Tibial nerve (tissue), 4 donors: ENCODE measurements around the gene EYA2. TPM values are rescaled to one million over a fixed set of nuclear protein-coding genes. Genes with fewer than 3 reads are reported as not detected.
A peak's percentile ranks its signal among the peaks of the same experiment; 100 is the strongest.

Experiments used
- DNase-seq, 2 donors: peaks; one replicate each; pipeline ENCODE4 v3.0.0-alpha.2; 2019; ENCODE audit warnings: low spot score in 2 of 2
- H3K27ac ChIP-seq, 4 donors: fragments of 200-600 bp; sonication (generic) in 3 of 4; one replicate each; pipeline ENCODE4 v1.5.1; 2017 to 2019; ENCODE audit warnings: mild to moderate bottlenecking in 1 of 4
- H3K27me3 ChIP-seq, 2 donors: fragments of 200-600 bp; sonication (generic) in 1 of 2; one replicate each; pipeline versions ENCODE4 v1.5.1 to v1.6.0; 2017 to 2019
- H3K36me3 ChIP-seq, 3 donors: fragments of 200-600 bp; sonication (generic); one replicate each; pipeline ENCODE4 v1.5.1; 2018 to 2019
- H3K4me1 ChIP-seq, 4 donors: fragments of 200-600 bp; sonication (generic) in 3 of 4; one replicate each; pipeline ENCODE4 v1.5.1; 2017 to 2019
- H3K4me3 ChIP-seq, 4 donors: fragments of 200-600 bp; sonication (generic) in 3 of 4; one replicate each; pipeline ENCODE4 v1.5.1; 2017 to 2019; ENCODE audit warnings: mild to moderate bottlenecking in 1 of 4, moderate library complexity in 1 of 4
- H3K9me3 ChIP-seq, 4 donors: fragments of 200-600 bp; sonication (generic) in 3 of 4; one replicate each; pipeline ENCODE4 v1.5.1; 2017 to 2019
- EP300 ChIP-seq, 2 donors: sonication (generic); formaldehyde crosslinking; IDR thresholded peaks; one replicate each; pipeline ENCODE4 v1.6.1; 2017; ENCODE audit warnings: antibody characterized with exemption in 2 of 2, mild to moderate bottlenecking in 1 of 2
- POLR2A ChIP-seq, 2 donors: fragments of 450-650 bp; IDR thresholded peaks; one replicate each; pipeline ENCODE4 v1.6.1; 2017; ENCODE audit warnings: antibody characterized with exemption in 2 of 2, mild to moderate bottlenecking in 2 of 2, moderate library complexity in 2 of 2
- WGBS, 2 donors: methylation state at CpG; one replicate each; pipeline ENCODE4 v1.1.5; 2018; 5-methylcytosine and 5-hydroxymethylcytosine counted together
- total RNA-seq, 4 donors: library from RNA; depleted of rRNA; stranded (reverse); fragments of >200 nt; gene quantifications; one replicate each; pipeline ENCODE4 v1.1.0, GENCODE V29; 2016
- TF ChIP-seq, protein P1 (sequence below), 5 experiments: fragments of 200-600 bp in 3 of 5; fragments of 450-650 bp in 2 of 5; sonication (generic) in 3 of 5; IDR thresholded peaks; one replicate each; pipeline ENCODE4 v1.5.1; 2016 to 2019; ENCODE audit warnings: antibody characterized with exemption in 5 of 5, mild to moderate bottlenecking in 3 of 5, moderate library complexity in 2 of 5

Gene EYA2
- total RNA-seq, 4 donors from 2014 or later: 13.8 to 25.5 (median 20.2) TPM

DNA sequence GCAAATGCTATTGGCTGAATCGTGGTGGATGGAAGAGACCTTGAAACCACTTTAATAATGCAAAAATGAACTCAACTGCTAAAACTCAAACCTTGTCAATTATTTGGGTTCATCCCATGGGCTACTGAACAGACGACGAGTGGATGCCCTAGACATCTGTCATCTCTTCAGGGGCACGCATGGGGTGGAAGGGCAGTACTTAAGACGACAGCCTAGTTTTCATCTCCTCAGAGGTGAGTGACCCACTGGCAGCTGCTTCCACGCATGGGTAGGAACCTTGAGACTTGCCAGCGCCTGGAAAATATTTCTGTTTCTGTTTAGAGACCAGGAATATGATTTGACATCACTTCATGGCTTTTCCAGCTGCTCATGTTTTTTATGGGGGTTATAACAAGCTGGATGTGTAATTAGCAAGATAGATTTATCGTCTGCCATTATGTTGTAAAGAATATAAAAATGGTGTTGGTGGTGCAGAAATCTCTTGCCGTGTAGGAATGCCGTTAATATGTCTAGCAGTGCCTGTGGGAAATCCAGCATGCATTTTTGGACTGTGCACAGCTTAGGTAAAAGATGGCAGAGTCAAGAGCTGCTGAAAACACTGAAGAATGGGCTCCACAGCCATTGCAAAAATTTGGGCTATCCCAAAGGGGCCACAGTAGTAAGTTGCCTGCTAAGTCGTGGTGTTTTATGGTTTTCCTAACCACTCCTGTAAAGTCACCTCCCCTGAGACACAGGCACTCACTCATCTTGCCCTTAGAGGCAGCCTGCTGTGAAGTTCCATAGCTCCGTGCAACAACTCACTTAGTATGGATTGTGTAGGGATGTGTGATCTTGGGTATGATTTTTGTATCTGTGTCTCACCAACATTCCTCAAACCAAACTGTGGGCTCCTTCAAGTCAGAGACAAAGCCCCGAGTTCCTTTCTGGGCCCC, 203.3 kb downstream of the EYA2 start:
- no peaks in the 10 kb centered on the region for H3K27me3 ChIP-seq
- H3K36me3 ChIP-seq: peaks cover 0 to 78% (median 0%) of the 10 kb centered on the region in 3 donors
- 66 to 68% methylated on average over 13 of the region's 13 CpGs for WGBS, 2 donors
- TF ChIP-seq, protein P1, sequence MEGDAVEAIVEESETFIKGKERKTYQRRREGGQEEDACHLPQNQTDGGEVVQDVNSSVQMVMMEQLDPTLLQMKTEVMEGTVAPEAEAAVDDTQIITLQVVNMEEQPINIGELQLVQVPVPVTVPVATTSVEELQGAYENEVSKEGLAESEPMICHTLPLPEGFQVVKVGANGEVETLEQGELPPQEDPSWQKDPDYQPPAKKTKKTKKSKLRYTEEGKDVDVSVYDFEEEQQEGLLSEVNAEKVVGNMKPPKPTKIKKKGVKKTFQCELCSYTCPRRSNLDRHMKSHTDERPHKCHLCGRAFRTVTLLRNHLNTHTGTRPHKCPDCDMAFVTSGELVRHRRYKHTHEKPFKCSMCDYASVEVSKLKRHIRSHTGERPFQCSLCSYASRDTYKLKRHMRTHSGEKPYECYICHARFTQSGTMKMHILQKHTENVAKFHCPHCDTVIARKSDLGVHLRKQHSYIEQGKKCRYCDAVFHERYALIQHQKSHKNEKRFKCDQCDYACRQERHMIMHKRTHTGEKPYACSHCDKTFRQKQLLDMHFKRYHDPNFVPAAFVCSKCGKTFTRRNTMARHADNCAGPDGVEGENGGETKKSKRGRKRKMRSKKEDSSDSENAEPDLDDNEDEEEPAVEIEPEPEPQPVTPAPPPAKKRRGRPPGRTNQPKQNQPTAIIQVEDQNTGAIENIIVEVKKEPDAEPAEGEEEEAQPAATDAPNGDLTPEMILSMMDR (IDR thresholded peaks at IDR 0.05): no peak
- TF ChIP-seq EP300 (IDR thresholded peaks at IDR 0.05) (no peak), POLR2A (IDR thresholded peaks at IDR 0.05) (no peak)
- DNase-seq: no peak
- no peaks in the 10 kb centered on the region for H3K4me1 ChIP-seq
- no peak overlapping the region for H3K4me3 ChIP-seq
- peaks cover 0 to 26% (median 10%) of the 10 kb centered on the region in 4 donors for H3K9me3 ChIP-seq
- peak overlapping the region in 1 of 4 donors; percentile 73 for H3K27ac ChIP-seq

DNA sequence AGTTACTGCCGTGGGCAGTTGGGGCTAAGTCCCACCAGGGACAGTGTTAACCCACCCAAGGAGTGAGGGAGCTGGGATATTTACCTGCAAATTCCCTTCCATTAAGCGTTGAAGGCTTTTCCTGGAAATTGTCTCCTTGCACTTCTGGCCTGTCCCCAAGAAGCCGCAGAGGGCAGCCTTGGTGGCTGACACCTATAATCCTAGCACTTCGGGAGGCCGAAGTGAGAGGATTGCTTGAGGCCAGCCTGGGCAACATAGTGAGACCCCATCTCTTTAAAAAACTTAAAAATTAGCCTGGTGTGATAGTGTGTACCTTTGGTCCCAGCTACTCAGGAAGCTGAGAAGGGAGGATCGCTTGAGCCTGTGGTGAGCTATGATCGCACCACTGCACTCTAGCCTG, 204.4 kb downstream of the EYA2 start:
- 87 to 88% methylated on average over 7 of the region's 7 CpGs for WGBS, 2 donors
- TF ChIP-seq, protein P1 (IDR thresholded peaks at IDR 0.05): no peak
- TF ChIP-seq POLR2A (IDR thresholded peaks at IDR 0.05) (no peak), EP300 (IDR thresholded peaks at IDR 0.05) (no peak)
- Histone ChIP-seq H3K9me3 (peaks cover 0 to 31% (median 10%) of the 10 kb centered on the region in 4 donors), H3K4me1 (no peaks in the 10 kb centered on the region), H3K36me3 (peaks cover 0 to 73% (median 0%) of the 10 kb centered on the region in 3 donors), H3K27me3 (no peaks in the 10 kb centered on the region), H3K4me3 (no peak overlapping the region), H3K27ac (peak overlapping the region in 3 of 4 donors; percentile 23 to 73 (median 61))
- no peak for DNase-seq

DNA sequence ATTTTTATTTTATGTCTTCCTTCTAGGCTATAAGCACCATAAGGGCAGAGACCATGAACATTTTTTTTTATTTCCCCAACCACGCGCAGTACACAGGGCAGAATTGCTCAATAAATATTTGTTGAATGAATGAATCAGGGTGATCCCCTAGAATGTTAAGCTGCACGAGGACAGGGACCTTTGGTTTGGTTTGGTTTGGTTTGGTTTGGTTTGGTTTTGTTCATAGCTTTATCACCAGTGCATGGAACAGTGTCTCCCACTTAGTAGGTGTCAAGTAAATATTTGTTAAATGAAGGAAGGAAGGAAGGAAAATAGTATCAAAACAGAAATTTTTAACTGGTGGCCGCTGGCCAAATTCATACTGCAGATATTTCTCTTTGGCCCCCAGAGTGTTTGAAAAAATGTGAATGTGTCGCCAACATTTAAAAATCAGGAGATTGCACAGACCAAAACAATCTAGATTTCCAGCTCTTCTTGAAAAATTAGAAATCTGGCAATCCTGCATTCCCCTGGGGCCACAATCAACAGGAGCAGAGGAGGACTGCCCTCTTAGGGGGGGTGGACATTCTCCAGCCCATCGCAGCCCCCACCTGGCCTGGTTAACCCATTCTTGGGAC, 205.3 kb downstream of the EYA2 start:
- DNase-seq: peak in 1 of 2 donors; percentile 68
- Histone ChIP-seq H3K9me3 (peaks cover 0 to 27% (median 10%) of the 10 kb centered on the region in 4 donors), H3K4me3 (no peak overlapping the region), H3K27ac (peak overlapping the region in 2 of 4 donors; percentile 61 to 73), H3K27me3 (no peaks in the 10 kb centered on the region), H3K4me1 (no peaks in the 10 kb centered on the region), H3K36me3 (peaks cover 0 to 71% (median 0%) of the 10 kb centered on the region in 3 donors)
- TF ChIP-seq, protein P1 (IDR thresholded peaks at IDR 0.05): no peak
- TF ChIP-seq EP300 (IDR thresholded peaks at IDR 0.05): peak in 1 of 2 donors; percentile 59
- 35 to 52% methylated on average over 6 of the region's 6 CpGs for WGBS, 2 donors

DNA sequence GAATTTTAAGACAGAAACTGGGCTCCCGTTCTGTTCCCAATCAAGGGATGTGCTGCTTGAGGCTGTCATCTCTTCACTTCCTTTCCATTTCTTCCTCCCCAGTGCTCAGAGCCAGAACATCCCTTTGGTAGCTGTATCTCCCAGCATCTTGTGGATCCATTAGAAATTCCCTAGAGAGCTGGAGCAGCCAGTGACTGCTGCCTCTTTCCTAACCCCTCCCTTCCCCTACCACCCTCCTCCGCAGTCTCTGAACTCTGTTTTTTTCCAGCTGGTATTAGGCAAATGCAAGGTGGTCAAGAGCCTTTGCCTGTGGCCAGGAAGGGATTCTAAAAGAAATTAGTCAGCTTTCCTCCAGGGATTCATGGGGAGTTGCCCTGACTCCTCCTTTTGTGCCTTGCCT, 208.0 kb downstream of the EYA2 start:
- 80 to 81% methylated on average over 2 of the region's 2 CpGs for WGBS, 2 donors
- TF ChIP-seq EP300 (IDR thresholded peaks at IDR 0.05): no peak
- TF ChIP-seq POLR2A (IDR thresholded peaks at IDR 0.05): no peak
- TF ChIP-seq, protein P1 (IDR thresholded peaks at IDR 0.05): no peak
- no peaks in the 10 kb centered on the region for H3K4me1 ChIP-seq
- H3K9me3 ChIP-seq: peaks cover 0 to 5% (median 2%) of the 10 kb centered on the region in 4 donors
- no peak for DNase-seq
- no peaks in the 10 kb centered on the region for H3K27me3 ChIP-seq
- H3K36me3 ChIP-seq: peaks cover 0 to 48% (median 0%) of the 10 kb centered on the region in 3 donors
- no peak overlapping the region for H3K4me3 ChIP-seq
- no peak overlapping the region for H3K27ac ChIP-seq
